CD8-positive, alpha-beta memory T cell (primary cell): ENCODE measurements around the gene EEA1. TPM values are rescaled to one million over a fixed set of nuclear protein-coding genes. Genes with fewer than 3 reads are reported as not detected.

ENCODE experiments used
- CTCF ChIA-PET: fragments of 350-600 bp; sonication (Branson Sonifier 250); formaldehyde crosslinking; loops from one replicate; lab custom pipeline; 2021; ENCODE audit warnings: antibody characterized with exemption; lab: Charles Lee
- POLR2A ChIA-PET: fragments of 350-600 bp; sonication (Branson Sonifier 250); formaldehyde crosslinking; loops from one replicate; lab custom pipeline; 2021; ENCODE audit warnings: antibody characterized with exemption; lab: Charles Lee
- DNase-seq, 5 donors: peaks; one replicate each; pipeline versions ENCODE4 v3.0.0 to v3.0.0-alpha.2; 2020 to 2022; ENCODE audit warnings: mixed read lengths in 1 of 5
- H3K27ac ChIP-seq: one replicate; pipeline ENCODE4 v1.7.0; 2013; ENCODE audit warnings: low read depth, mild to moderate bottlenecking, low read length, moderate library complexity
- H3K27me3 ChIP-seq: 2 replicates; pipeline ENCODE4 v1.7.0; 2013; ENCODE audit warnings: low read length, mild to moderate bottlenecking; ENCODE audit not compliant: insufficient read depth, poor library complexity, severe bottlenecking
- H3K36me3 ChIP-seq: 2 replicates; pipeline ENCODE4 v1.7.0; 2013; ENCODE audit warnings: mild to moderate bottlenecking, low read length, moderate library complexity; ENCODE audit not compliant: insufficient read depth
- H3K4me1 ChIP-seq: 2 replicates; pipeline ENCODE4 v1.7.0; 2013; ENCODE audit warnings: mild to moderate bottlenecking, low read length, moderate library complexity; ENCODE audit not compliant: insufficient read depth
- H3K4me3 ChIP-seq: 2 replicates; pipeline ENCODE4 v1.7.0; 2013; ENCODE audit warnings: mild to moderate bottlenecking, low read length
- H3K9me3 ChIP-seq: 2 replicates; pipeline ENCODE4 v1.7.0; 2013; ENCODE audit warnings: mild to moderate bottlenecking, low read length
- H3K27ac Mint-ChIP-seq, 8 donors: one replicate each; pipeline ENCODE4 v1.8.0; 2020 to 2021; ENCODE audit warnings: mixed read lengths in 8 of 8, mild to moderate bottlenecking in 6 of 8, inconsistent platforms in 3 of 8, moderate library complexity in 3 of 8
- H3K27me3 Mint-ChIP-seq, 2 donors: one replicate each; pipeline ENCODE4 v1.8.0; 2020 to 2021; ENCODE audit warnings: mixed read lengths in 2 of 2, mild to moderate bottlenecking in 1 of 2, moderate library complexity in 1 of 2
- H3K36me3 Mint-ChIP-seq, 3 donors: one replicate each; pipeline ENCODE4 v1.8.0; 2020 to 2021; ENCODE audit warnings: mixed read lengths in 3 of 3, inconsistent platforms in 1 of 3, mild to moderate bottlenecking in 1 of 3
- H3K4me1 Mint-ChIP-seq, 3 donors: one replicate each; pipeline ENCODE4 v1.8.0; 2020 to 2021; ENCODE audit warnings: mixed read lengths in 3 of 3, inconsistent platforms in 1 of 3, mild to moderate bottlenecking in 1 of 3
- H3K4me3 Mint-ChIP-seq, 7 donors: one replicate each; pipeline ENCODE4 v1.8.0; 2020 to 2021; ENCODE audit warnings: mixed read lengths in 7 of 7, mild to moderate bottlenecking in 6 of 7, moderate library complexity in 4 of 7, inconsistent platforms in 2 of 7
- H3K9me3 Mint-ChIP-seq, 5 donors: one replicate each; pipeline ENCODE4 v1.8.0; 2020 to 2022; ENCODE audit warnings: mixed read lengths in 5 of 5, mild to moderate bottlenecking in 3 of 5, moderate library complexity in 2 of 5, inconsistent platforms in 1 of 5
- polyA plus RNA-seq: library from polyadenylated mRNA; unstranded; fragments of 300-500 nt; fragmentation: Illumina TruSeq; gene quantifications from one replicate; pipeline ENCODE4 v1.2.3, GENCODE V29; 2021
- total RNA-seq, 2 experiments: library from RNA; stranded (reverse); gene quantifications; one replicate each; pipeline ENCODE4 v1.2.3, GENCODE V29; 2021

Gene EEA1
- total and polyA plus RNA-seq, 3 experiments from 2014 or later: 9.3 to 23.6 (median 21.5) TPM

DNA sequence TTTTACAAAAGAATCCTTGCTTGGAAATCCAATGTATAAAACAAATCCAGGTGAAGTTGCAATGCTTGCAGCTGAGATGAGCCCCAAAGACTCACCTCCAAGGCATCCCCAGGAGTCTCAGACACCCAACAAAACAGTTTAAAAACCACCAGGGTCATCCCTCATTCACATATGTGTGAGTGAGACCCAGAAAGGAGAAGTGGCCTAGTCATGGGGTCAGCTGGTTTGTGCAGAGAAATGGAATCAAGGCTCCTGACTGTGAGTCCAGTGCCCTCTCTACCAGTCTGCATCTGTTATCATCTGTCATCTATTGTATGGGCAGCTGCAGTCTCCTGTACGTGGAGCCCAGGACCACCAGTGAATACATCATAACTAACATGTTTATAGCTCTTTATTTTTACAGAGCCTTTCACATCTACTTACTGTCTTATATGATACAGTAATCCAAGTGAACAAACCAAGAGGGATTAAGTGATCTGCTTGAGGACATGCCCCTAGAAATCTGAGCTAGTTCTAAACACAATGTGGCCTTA lies 199.3 kb downstream of the EEA1 start:
- H3K9me3 Mint-ChIP-seq: peaks cover 0 to 6% (median 0%) of the 10 kb centered on the region in 5 donors
- Histone ChIP-seq H3K9me3 (no peaks in the 10 kb centered on the region), H3K4me3 (no peak overlapping the region), H3K36me3 (no peaks in the 10 kb centered on the region), H3K4me1 (no peaks in the 10 kb centered on the region), H3K27me3 (no peaks in the 10 kb centered on the region), H3K27ac (no peak overlapping the region)
- no peaks in the 10 kb centered on the region for H3K4me1 Mint-ChIP-seq
- peaks cover 2 to 27% of the 10 kb centered on the region in 2 donors for H3K27me3 Mint-ChIP-seq
- H3K36me3 Mint-ChIP-seq: no peaks in the 10 kb centered on the region
- H3K4me3 Mint-ChIP-seq: no peak overlapping the region
- H3K27ac Mint-ChIP-seq: no peak overlapping the region
- no peak for DNase-seq
- POLR2A ChIA-PET: no interaction called here
- CTCF ChIA-PET: no interaction called here

DNA sequence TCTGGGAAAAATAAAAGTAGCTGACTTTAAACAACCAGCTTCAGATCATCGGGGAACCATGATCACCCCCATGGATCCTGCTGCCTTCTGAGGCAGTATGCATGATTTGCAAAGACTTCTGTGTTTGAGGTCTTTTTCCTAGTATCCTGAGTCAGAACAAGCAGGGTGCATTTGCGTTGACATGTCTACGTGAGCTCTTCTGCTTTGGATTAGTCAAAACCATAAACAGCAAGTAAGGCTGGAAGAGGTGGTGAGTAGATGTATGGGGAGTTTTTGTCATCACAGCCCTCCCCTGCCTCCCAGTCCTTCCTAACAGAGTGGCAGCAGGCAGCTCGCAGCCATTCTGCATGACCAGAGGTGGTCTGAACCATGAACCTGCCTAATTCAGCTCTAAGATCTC lies 202.2 kb downstream of the EEA1 start:
- no peak overlapping the region for H3K27ac ChIP-seq
- no peaks in the 10 kb centered on the region for H3K27me3 ChIP-seq
- ChIA-PET POLR2A (no interaction called here), CTCF (no interaction called here)
- H3K4me3 ChIP-seq: no peak overlapping the region
- no peaks in the 10 kb centered on the region for H3K9me3 ChIP-seq
- H3K4me1 ChIP-seq: no peaks in the 10 kb centered on the region
- no peak for DNase-seq
- H3K36me3 Mint-ChIP-seq: no peaks in the 10 kb centered on the region
- no peaks in the 10 kb centered on the region for H3K36me3 ChIP-seq
- H3K9me3 Mint-ChIP-seq: peaks cover 0 to 17% (median 2%) of the 10 kb centered on the region in 5 donors
- no peak overlapping the region for H3K4me3 Mint-ChIP-seq
- peaks cover 2 to 33% of the 10 kb centered on the region in 2 donors for H3K27me3 Mint-ChIP-seq
- no peaks in the 10 kb centered on the region for H3K4me1 Mint-ChIP-seq
- no peak overlapping the region for H3K27ac Mint-ChIP-seq

DNA sequence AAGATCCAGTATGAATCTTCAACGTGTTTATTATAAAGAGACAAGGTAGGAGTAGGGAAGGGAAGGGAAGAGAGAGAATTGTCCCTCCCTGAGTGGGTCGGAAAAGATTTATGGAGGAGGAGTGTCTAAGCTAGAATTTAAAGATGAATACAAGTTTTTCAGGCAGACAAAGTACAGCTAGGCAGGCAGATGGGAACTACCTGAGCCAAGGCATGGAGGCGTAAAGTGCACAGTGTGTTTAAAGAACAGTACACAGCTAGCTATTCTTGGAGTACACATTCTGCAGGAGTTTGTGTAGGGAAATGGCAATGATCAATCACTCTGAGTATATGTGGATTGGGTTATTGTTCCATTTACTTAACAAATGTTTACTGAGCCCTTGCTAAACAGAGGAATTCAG lies 206.2 kb downstream of the EEA1 start:
- Histone ChIP-seq H3K4me1 (no peaks in the 10 kb centered on the region), H3K9me3 (no peaks in the 10 kb centered on the region), H3K27ac (no peak overlapping the region), H3K27me3 (no peaks in the 10 kb centered on the region), H3K4me3 (no peak overlapping the region), H3K36me3 (no peaks in the 10 kb centered on the region)
- Mint-ChIP-seq H3K27me3 (peaks cover 2 to 27% of the 10 kb centered on the region in 2 donors), H3K36me3 (no peaks in the 10 kb centered on the region), H3K27ac (no peak overlapping the region), H3K4me3 (no peak overlapping the region), H3K9me3 (peaks cover 0 to 17% (median 2%) of the 10 kb centered on the region in 5 donors), H3K4me1 (no peaks in the 10 kb centered on the region)
- CTCF ChIA-PET: no interaction called here
- DNase-seq: no peak
- POLR2A ChIA-PET: no interaction called here

DNA sequence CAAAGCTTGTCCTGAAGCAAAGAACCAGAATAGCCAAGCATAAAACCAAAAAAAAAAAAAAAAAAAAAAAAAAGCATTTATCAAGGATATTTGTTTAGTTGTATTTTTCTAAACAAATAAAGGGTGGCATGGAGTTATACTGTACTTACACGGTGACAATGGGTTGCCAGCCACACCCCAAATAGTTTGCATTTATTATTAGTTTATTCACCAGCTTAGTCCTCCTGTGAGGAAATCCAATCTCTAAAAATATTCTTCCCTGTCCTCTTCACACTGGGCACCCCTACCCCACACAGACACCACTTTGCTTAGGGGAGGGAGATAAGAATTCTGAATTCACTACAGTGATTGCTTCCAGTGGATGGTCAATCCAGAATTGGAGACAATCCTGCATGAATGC lies 207.4 kb downstream of the EEA1 start:
- Histone ChIP-seq H3K4me1 (no peaks in the 10 kb centered on the region), H3K9me3 (no peaks in the 10 kb centered on the region), H3K27ac (no peak overlapping the region), H3K4me3 (no peak overlapping the region), H3K27me3 (no peaks in the 10 kb centered on the region), H3K36me3 (no peaks in the 10 kb centered on the region)
- H3K4me1 Mint-ChIP-seq: no peaks in the 10 kb centered on the region
- H3K9me3 Mint-ChIP-seq: peaks cover 0 to 17% (median 2%) of the 10 kb centered on the region in 5 donors
- ChIA-PET CTCF (no interaction called here), POLR2A (no interaction called here)
- peaks cover 2 to 30% of the 10 kb centered on the region in 2 donors for H3K27me3 Mint-ChIP-seq
- DNase-seq: no peak
- H3K27ac Mint-ChIP-seq: no peak overlapping the region
- no peak overlapping the region for H3K4me3 Mint-ChIP-seq
- no peaks in the 10 kb centered on the region for H3K36me3 Mint-ChIP-seq

DNA sequence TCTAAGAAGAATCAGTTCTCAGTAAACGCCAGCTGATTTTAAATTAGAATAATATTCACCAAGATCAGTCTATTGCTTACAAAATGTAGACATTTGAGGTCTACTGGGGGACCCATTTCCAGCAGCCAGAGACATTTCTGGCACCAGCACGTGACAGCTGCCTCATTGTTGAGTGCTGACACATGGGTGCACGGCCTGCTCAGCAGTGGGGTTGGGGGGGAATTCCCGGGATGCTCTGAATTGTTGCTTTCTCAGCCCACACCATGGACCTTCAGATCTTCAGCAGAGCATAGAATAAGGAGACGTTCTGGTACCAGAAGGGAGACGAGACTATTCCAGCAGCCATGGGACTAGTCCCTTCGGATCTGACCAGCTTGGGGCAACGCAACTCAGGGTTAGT lies 208.0 kb downstream of the EEA1 start:
- H3K9me3 ChIP-seq: no peaks in the 10 kb centered on the region
- Mint-ChIP-seq H3K36me3 (no peaks in the 10 kb centered on the region), H3K27me3 (peaks cover 2 to 34% of the 10 kb centered on the region in 2 donors), H3K27ac (no peak overlapping the region), H3K9me3 (peaks cover 0 to 17% (median 2%) of the 10 kb centered on the region in 5 donors), H3K4me3 (no peak overlapping the region), H3K4me1 (no peaks in the 10 kb centered on the region)
- CTCF ChIA-PET: no interaction called here
- H3K4me1 ChIP-seq: no peaks in the 10 kb centered on the region
- POLR2A ChIA-PET: no interaction called here
- H3K27me3 ChIP-seq: no peaks in the 10 kb centered on the region
- H3K4me3 ChIP-seq: no peak overlapping the region
- DNase-seq: no peak
- H3K27ac ChIP-seq: no peak overlapping the region
- H3K36me3 ChIP-seq: no peaks in the 10 kb centered on the region

Other genes with a start within 250 kb of the EEA1 start
- gene PLEKHG7, start 226.3 kb downstream of the EEA1 start, total RNA-seq: not detected
- not detected for gene PLEKHG7, start 226.3 kb downstream of the EEA1 start, polyA plus RNA-seq